ENCODE measurements around the gene TIAM2.
"Not testable (repeated sequence)": the region's sequence is repeated elsewhere in the genome, so short reads cannot be mapped to it uniquely, and the experiment has no call there.

TIAM2 gene

DNA sequence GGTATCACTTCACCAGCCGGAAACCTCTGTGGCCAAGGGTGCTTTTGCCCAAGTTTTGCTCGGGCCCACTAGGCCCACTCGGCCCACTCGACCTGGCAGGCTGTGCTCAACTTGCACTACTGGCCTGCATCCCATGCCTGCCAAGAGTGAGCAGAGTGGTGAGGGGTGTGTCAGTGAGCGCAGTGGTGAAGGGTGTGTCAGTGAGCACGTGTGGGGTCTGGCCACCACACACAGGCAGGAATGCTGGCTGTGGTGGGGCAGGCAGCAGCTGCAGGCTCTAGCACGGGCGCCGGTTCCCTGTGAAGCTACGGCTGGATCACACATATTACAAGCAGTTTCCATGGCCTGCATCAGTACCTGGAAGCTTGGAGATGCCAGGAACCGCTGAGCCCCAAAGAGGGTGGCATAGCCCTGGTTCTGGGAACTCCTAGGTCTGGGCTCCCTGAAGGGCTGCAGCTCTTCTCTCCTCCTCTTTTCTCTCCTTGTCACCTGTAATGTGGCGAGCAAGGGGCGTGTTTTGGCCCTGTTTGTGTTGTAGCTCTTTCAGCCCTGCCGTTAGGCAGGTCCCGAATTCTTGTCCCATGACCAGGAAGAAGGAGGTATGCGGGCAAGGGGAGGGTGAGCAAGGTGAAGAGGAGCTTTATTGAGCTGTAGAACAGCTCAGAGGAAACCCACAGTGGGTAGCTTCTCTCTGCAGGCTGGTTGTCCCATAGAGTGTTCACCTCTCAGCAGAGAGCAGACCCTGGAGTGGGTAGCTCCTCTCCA is 217.7 kb downstream of the TIAM2 start:
- DNase-seq, result no peak

DNA sequence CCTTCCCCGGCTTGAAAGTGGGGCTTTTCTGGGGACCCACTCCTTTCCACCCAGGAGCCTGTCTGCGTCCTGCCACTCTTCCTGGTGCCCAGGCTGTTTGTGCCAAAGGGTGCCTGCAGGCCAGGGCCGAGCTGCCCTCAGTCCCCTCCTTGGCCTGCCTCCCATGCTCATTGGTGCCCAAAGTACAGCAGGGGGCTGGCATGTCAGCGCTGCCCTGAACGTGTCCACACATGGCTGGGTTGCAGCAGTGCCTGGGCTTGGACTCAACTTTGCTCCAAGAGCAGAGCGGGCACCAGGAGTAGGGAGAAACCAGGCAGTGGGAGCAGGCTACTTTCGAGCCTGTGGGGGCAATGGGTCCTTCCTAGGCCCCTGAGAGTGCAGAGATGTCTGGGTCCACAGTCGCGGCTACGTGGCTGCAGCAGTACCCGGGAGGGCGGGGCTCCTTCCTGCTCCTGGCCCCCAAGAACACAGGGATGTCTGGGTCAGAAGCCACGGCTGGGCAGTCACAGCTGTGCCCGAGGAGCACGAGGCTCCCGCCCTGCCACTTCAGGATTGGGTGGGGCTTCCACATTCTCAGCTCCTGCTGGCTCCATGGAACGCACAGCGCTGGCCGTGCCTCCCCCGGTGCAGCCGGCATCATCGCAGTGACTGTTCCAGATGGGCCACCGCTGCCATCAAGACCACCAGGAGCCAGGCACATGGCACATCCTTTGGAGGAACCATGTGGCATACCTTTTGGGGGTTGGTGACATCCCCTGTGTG is 218.7 kb downstream of the TIAM2 start:
- no peak for DNase-seq

DNA sequence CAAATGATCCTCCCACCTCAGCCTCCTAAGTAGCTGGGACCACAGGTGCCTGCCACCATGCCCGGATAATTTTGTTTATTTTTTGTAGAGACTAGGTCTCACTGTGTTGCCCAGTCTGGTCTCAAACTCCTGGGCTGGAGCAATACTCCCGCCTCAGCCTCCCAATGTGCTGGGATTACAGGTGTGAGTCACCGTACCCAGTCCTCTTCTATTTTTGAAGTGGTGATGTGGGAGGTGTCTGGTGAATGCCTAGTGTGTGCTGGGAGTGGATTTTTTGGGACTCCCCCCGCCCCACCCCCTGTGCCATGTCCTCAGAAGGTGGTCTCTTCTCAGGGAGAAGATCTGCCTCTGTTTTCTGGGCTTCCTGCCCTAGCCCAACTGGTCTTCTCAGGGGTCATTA is 220.8 kb downstream of the TIAM2 start:
- DNase-seq, result no peak

DNA sequence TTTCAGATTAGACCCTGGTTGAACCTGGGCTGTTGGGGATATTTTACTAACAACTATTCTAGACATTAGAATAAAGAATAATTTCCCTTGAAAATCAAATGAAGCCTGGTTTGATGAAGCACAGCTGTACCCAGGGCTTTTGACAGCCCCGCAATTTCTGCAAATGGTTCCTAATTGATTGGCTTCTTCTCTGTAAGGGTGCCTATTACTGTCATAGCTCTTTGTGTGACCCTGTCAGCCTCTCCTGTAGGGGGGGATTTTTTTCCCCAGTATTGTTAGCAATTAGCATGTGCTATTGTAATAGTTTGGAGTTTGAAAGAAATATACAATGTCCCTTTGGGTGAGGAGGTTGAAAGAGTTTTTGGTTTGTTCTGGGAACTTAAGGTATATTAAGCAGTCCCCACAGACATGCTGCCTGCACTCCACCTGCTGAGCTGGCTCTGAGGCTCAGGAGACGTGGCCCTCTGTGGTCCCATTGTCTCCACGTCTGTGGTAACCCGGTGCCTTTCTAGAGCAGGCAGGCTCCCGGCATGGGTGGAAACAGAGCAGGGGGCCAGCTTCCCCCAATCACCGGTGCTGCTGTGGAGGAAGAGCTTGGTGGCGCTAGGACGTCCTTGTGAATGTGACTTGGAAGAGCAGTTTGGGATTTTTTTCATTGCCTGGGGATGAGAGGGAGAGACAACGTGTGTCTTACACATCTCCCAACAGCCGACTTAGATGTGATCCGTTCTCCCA is 221.4 kb downstream of the TIAM2 start:
- DNase-seq, result no peak

DNA sequence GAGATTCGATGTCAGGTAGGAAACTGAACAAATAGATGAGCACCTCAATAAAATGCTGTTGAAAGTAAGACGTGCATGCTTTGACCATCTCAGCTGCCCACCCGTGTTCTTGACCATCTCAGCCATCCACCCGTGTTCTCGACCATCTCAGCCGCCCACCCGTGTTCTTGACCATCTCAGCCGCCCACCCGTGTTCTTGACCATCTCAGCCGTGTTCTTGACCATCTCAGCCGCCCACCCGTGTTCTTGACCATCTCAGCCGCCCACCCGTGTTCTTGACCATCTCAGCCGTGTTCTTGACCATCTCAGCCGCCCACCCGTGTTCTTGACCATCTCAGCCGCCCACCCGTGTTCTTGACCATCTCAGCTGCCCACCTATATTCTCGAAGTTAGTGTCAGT is 223.6 kb downstream of the TIAM2 start:
- not testable (repeated sequence) for DNase-seq

DNA sequence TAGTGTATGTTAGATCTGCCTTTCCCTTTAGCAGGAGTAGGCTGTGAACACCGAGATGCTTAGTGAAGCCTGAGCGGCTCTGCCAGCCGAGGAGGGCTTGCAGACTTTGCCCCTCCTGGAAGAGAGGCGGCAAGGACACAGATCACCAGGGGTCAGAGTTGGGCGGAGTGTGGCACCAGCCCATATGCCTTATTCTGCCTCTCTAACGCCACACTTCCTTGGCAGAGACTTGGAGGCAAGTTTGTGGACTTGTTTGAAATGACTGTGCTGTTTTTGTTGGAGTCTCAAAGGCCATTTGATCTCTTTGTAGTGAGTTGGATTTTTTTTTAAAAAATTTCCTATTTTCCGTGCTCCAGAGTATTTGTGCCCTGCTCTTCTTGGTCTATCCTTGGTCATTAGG is 224.2 kb downstream of the TIAM2 start:
- DNase-seq, result no peak

DNA sequence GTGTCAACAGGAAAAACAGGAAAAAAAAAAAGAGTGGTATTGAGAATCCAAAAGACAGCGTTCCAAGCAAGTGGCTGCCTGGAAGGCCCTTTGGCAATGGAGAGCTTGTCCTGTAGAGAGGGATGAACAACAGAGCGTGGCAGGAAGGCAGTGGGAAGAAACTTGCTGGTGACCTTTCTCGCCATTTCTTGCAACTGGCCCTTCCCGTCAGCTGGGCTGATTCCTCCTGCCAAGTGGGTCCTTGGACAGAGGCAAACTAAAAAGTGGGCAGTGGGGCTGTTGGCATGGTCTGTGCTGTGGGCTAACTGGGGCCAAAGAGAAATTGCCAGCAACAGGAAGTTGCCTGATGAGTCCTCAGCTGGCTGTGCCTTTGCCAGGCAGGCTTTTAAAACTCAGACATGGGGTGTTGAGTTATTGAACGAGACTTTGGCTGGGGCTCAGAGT is 224.8 kb downstream of the TIAM2 start:
- no peak for DNase-seq

DNA sequence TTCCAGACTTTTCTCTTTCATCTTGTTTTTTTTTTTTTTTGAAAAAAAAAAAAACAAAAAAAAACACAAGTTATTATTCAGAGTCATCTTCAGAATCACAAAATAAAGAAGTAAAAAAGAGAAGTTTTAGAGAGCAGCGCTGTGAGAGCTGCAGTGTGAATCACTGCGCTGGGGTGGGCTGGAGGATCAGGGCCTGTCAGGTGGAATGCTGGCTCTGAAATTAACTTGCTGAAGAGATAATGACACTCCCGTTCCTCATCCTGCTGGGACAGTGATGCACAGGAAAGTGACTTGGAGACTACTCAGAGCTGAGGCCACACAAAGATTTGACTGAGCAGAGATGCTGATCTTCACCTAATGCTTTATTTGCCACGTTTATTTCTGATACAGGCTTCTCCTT is 226.0 kb downstream of the TIAM2 start:
- DNase-seq, result no peak

DNA sequence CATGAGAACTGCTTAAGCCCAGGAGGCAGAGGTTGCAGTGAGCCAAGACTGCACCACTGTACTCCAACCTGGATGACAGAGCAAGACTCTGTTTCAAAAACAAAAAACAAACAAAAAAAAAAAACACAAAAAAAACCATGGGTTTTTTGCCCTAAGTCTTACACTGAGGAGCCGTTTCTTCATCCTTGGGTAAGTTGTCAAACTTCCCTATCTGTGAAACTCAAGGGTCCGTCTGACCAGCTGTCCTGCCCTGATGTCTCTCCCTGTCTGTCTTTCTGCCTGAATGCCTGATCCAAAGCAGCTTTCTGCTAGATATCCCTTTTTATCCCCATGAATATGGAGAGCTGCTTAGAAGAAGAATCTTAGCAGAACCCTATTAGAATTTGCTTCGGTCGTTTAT is 227.4 kb downstream of the TIAM2 start:
- no peak for DNase-seq

DNA sequence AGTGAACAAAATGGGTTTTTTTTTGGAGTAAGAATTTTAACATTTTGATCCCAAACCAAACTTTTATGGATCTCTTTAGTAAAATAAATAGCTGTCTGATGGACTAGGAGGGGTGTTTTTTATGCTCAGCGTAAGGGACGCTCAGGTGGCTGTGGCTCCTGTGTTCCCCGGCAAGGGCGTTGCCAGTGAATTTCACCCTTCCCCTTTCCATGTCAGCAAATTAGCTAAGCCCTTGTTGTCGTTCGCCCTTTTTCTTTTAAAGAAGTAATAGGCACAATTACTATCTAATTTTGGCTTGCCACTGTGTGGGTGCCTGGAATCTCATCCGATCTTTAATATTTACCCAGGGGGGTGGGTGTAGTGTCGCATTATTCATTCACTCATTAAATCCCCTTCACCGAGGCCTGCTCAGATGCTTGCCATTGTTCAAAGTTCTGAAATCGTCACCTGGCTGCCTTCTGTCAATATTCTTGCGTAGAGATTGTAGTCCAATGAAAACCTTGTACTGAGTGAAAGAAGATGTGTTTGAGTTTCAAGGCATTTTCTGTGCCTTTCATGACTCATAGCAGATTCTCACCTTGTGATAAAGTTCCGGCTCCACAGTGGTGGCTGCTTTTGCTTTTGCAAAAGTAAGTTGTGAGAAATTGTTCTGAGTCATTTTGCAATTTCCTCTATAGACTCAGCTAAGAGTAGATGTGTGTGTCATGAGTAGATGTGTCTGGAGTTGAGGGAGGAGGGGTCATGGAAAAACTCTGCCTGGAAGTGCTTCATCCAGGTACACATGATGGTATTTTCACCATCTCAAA is 228.7 kb downstream of the TIAM2 start:
- peak; percentile 27 to 45 for DNase-seq

DNA sequence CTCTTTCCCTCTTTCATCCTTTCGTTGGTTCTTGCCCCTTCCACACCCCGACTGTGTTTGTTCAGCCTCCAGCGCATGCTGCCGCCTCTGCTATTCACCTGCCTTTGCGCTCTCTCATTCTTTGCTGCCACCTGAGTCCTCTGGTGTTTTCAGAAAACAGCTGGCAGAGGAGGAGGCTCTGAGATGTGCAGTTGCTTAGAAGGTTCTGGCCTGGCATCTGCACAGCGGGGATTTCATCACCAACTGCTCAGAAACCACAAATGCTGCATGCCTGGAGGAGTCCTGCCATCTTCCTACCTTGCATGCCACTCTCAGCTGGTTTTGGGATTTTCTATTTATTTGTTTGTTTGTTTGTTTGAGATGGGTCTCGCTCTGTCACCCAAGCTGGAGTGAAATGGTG is 229.5 kb downstream of the TIAM2 start:
- no peak for DNase-seq

DNA sequence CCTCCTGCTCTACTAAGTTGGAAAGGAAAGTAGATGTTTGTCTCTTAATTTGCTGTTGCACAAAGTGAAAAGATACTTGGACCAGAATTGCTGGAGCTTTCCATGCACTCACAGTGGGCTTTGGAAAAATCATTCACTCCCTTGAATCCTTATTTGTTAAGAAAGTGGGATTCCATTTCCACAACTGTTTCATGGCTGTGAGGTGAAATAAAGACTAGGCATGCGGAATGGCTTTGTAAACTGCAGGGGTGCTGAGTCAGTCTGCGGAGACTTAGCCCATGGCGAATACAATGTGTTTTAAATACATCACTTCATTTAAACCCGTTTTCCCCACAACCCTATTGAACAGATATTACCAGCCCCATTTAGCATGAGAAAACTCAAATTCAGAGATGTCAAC is 231.9 kb downstream of the TIAM2 start:
- no peak for DNase-seq

DNA sequence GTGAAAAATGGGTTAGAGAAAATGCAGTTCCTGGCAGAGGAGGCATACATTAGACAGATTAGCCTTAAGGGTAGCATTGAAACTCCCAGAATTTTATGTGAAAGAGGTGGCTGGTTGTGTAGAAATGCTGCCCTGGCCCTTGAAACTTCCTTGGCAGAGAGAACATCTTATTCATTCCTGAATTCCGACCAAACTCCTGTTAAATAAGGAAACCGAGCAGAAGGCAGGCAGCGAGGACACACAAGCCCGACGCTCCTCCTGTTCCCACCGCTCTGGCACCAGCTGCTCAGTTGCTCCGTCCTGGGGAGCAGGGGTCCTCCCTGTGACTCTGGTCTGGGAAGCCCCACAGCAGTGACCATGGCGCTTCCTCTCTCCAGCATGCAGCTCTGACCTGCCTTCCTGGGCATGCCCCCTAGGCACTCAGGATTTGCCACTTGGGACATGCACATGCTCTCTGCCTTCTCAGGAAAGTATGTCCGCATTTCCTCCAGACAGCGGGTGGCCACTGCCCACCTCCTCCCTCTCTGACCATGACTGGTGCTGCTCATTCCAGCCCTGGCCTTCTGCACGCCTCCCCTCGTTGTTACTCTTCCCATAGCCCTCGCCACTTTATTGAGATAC is 233.5 kb downstream of the TIAM2 start:
- no peak for DNase-seq

DNA sequence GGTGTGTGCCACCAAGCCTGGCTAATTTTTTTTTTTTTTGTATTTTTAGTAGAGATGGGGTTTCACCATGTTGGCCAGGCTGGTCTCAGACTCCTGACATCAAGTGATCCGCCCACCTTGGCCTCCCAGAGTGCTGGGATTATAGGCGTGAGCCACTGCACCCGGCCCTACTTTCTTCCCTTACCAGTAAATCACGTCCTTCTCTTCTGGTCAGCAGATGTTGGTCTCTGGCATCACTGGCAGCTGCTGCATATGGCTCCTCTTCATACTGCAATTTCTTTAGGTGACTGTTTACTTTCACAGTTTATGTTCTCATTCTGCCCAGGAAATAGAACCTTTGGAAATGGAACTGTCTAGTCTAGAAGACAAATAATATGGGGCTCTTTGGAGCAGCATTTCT is 235.9 kb downstream of the TIAM2 start:
- not testable (repeated sequence) for DNase-seq

DNA sequence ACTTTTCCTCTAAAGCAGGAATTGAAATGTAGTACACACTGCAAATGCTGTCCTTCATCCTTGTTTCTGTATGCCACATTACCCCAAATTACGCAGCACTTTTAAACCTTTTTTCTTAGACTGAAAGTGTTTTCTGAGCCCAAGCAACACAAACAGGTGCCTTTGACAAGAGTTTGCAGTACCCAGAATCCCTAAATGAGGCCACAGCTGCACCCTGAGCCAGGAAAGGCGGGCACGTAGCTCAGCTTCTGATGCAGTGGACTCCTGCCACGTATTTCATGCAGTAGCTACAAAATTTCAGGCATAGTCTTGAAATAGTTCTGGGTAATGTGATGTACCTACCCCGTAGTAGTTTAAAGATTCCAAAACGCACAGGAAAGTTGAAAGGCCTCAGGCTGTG is 237.7 kb downstream of the TIAM2 start:
- DNase-seq, result no peak

DNA sequence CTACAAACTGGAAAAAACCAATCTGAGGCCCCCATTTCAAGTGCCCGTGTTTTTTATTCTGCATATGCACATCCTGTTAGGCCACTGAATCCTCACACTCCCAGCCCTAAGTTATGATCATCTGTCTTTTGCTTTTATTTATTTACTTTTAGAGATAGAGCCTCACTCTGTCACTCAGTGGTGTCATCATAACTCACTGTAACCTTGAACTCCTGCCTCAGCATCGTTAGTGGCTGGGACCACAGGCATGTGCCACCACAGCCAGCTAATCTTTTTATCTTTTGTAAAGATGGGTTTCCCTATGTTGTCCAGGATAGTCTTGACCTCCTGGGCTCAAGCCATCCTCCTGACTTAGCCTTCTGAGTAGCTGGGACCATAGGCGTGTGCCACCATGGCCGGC is 239.1 kb downstream of the TIAM2 start:
- DNase-seq, result no peak

DNA sequence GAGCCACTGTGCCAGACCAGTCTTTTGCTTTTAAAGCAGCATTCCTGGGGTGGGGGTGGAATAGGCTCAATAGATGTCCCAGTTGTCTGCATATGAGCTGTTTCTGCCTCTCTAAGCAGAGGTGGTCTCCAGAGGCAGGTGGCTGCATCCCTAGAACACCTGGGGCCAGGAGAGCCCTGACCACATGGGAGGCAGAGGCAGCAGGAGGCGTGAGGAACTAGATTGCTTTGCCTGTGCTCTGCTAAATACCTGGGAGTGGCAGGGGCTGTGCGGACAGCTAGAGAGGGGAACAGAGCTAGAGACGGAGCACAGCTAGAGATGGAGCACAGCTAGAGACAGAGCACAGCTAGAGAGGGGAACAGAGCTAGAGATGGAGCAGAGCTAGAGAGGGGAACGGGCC is 239.6 kb downstream of the TIAM2 start:
- no peak for DNase-seq

DNA sequence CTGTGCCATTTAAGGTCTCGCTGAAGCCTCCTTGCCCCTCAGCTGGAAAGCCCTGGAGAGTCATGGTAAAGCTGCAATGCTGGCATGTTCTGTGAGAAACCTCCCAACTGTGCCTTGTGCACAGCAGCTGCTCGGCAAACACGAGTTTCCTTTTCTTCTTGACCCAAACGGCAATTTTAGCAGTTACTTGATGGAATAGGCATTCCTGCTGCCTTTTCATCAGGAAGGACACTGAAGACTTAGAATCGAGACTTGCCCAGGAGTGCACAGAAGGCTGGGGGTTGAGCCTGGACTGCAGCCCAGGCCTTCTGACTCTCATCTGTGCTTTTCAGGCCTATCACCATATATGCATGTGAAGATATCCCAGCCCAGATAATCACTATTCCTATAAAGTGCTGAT is 240.0 kb downstream of the TIAM2 start:
- no peak for DNase-seq

DNA sequence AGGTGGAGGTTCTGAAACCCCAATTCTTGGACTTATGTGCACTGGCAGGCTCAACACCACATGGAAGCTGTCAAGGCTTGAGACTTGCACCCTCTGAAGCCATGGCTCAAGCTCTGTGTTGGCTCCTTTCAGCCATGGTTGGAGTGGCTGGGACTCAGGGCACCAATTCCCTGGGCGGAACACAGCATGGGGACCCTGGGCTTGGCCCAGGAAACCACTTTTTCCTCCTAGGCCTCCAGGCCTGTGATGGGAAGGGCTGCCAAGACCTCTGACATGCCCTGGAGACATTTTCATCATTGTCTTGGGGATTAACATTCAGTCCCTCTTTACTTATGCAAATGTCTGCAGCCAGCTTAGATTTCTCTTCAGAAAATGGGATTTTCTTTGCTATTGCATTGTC is 242.5 kb downstream of the TIAM2 start:
- no peak for DNase-seq

DNA sequence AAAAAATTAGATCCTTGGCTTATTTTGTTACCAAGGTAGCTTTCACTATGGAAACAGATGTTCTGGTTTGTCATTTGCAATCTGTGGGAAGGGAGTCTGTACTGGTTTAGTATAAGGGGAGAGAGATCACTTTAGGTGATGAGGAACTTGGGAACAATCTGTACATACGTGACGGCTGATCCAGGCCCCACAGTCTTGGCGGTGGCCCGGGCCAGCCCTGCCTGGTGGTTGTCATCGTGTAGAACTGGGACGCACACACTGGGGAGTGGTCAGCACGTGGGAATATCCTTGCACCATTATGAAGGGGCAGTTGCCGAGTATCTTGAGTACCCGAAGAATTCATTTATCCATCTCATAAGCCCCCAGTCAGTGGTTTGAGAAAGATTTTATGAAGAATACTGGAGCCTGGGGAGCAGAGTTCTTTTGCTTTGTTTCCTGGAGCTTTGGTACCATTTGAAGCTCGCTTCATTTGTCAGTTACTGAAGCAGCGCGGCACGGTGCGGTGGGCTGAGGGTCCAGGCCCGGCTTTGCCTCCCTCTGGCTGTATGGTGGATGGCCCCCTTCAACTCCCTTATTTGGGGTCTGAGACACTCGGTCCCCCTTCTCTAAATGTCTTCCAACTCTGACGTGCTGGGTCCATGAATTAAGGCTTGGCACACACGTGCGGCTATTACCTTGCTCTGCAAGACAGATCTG is 245.9 kb downstream of the TIAM2 start:
- DNase-seq, result no peak

DNA sequence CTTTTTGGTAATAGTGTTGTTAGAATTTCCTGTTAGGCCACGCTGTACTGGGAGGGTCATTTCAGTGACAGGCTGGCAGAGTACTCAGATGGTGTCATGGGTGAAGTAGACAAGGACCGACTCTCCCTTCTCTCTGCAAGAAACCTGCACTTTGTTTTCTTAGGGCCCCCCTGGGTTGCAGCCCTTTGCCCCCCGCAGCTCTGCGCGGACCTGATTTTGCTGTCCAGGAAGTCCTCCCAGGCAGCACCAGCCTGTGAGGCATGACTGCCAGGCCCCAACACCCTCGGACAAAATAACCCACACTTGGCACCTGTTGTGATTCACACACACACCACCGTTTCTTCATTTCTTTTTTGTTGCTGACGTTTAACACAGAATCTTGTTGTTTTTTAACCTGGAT is 246.9 kb downstream of the TIAM2 start:
- no peak for DNase-seq

DNA sequence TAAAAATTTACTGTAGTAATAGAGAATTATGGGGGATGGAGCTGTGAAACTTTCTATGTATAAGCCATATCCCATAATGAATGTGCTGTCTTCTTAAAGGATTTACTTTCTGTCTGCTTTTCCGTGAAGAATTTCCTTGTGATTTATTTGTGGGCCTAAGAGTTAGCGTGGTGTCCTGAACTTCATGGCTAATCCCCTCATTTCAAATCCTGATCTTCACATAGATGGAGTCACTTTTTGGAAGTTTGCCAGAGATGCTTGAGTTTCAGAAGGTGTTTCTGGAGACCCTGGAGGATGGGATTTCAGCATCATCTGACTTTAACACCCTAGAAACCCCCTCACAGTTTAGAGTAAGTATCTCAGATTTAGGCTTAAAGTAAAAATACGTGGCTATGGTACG is 249.3 kb downstream of the TIAM2 start:
- DNase-seq, result no peak
